Naive B cell (primary cell): Measurements from ENCODE around the gene FGFR3. TPM values are rescaled to one million over a fixed set of nuclear protein-coding genes. Genes with fewer than 3 reads are reported as not detected.
"Not testable (repeated sequence)": the region's sequence is repeated elsewhere in the genome, so short reads cannot be mapped to it uniquely, and the experiment has no call there.

Source experiments
- ATAC-seq, 2 donors: fragments of 150-1000 bp; cut with Tn5 transposase; 2 replicates each; pipeline ENCODE4 v1.10.0; 2021; ENCODE audit warnings: low read depth in 2 of 2, mild to moderate bottlenecking in 2 of 2, moderate library complexity in 2 of 2
- DNase-seq: peaks from one replicate; pipeline ENCODE4 v3.0.0; 2022
- H3K27ac Mint-ChIP-seq, 6 donors: one replicate each; pipeline ENCODE4 v1.8.0; 2020 to 2022; ENCODE audit warnings: mild to moderate bottlenecking in 6 of 6, mixed read lengths in 6 of 6, moderate library complexity in 5 of 6, inconsistent platforms in 2 of 6
- H3K27me3 Mint-ChIP-seq, 3 donors: one replicate each; pipeline ENCODE4 v1.8.0; 2021 to 2022; ENCODE audit warnings: mixed read lengths in 3 of 3, mild to moderate bottlenecking in 1 of 3
- H3K36me3 Mint-ChIP-seq, 2 donors: one replicate each; pipeline ENCODE4 v1.8.0; 2020 to 2022; ENCODE audit warnings: mixed read lengths in 2 of 2, inconsistent platforms in 1 of 2, mild to moderate bottlenecking in 1 of 2
- H3K4me1 Mint-ChIP-seq, 3 donors: one replicate each; pipeline ENCODE4 v1.8.0; 2020 to 2022; ENCODE audit warnings: mixed read lengths in 3 of 3, inconsistent platforms in 1 of 3, mild to moderate bottlenecking in 1 of 3, moderate library complexity in 1 of 3
- H3K4me3 Mint-ChIP-seq, 8 donors: one replicate each; pipeline ENCODE4 v1.8.0; 2020 to 2022; ENCODE audit warnings: mild to moderate bottlenecking in 8 of 8, mixed read lengths in 8 of 8, moderate library complexity in 8 of 8, inconsistent platforms in 2 of 8
- H3K9me3 Mint-ChIP-seq, 7 donors: one replicate each; pipeline ENCODE4 v1.8.0; 2020 to 2022; ENCODE audit warnings: mixed read lengths in 7 of 7, mild to moderate bottlenecking in 5 of 7, inconsistent platforms in 2 of 7, moderate library complexity in 1 of 7
- polyA plus RNA-seq, 6 donors: library from polyadenylated mRNA; unstranded; fragments of 300-500 nt; fragmentation: Illumina TruSeq; gene quantifications; one replicate each; pipeline ENCODE4 v1.2.3, GENCODE V29; 2021; ENCODE audit warnings: low read depth in 6 of 6

The FGFR3 gene
- polyA plus RNA-seq, 6 donors from 2014 or later = 0.07 TPM; not detected in 5

DNA sequence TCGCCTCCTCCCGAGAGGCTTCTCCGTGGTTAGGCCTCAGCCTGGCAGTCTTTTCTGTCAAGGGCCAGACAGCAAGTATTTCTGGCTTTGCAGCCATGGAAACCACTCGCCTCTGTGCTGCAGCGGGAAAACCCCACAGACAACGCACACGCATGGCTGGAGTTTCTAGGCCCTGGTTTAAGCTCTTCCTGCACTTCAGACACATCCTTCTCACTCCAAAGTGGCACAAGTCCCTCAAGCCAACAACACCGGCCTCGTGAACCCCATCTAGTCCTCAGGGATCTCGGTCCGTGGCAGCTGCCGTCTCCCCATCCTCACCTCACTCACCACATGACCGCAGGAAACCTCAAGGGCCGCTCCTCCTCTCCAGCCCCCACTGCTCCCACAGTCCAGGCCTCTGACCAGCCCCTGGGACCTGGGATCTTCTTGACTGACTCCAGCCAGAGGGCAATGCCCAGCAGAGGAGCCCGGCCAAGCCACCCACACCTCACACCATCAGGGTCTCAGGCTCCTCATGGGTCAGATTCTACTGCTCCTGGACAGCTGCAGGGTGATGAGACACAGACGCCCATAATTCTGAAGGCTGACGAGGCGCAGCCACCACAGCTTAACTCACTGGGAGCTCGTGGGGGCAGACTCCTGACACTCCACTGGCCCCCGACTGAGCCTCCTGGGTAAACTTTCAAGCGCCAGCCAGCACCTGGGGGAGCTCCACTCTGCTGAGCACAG is 41.1 kb downstream of the FGFR3 start:
- peak overlapping the region in 7 of 8 donors; percentile 48 to 73 (median 62) for H3K4me3 Mint-ChIP-seq
- DNase-seq = peak; percentile 44
- ATAC-seq = peak; percentile 91 to 92
- peaks cover 14 to 40% (median 37%) of the 10 kb centered on the region in 3 donors for H3K4me1 Mint-ChIP-seq
- H3K27me3 Mint-ChIP-seq = no peaks in the 10 kb centered on the region
- no peaks in the 10 kb centered on the region for H3K9me3 Mint-ChIP-seq
- peaks cover 9 to 18% of the 10 kb centered on the region in 2 donors for H3K36me3 Mint-ChIP-seq
- H3K27ac Mint-ChIP-seq = peak overlapping the region; percentile 84 to 99 (median 94)

DNA sequence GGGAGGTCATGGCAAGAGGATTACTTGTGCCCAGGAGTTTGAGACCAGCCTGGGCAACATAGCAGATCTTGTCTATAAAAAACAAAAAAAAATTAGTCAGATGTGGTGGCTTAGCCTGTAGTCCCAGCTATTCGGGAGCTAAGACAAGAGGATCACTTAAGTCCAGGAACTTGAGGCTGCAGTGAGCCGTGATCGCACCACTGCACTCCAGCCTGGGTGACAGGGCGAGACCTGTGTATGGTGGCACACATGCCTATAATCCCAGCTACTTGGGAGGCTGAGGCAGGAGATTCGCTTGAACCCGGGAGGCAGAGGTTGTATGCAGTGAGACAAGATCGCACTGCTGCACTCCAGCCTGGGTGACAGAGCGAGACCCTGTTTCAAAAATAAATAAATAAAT is 42.7 kb downstream of the FGFR3 start:
- Mint-ChIP-seq H3K4me3 (peak overlapping the region in 1 of 8 donors; percentile 21), H3K4me1 (peaks cover 10 to 30% (median 29%) of the 10 kb centered on the region in 3 donors), H3K27ac (peak overlapping the region in 5 of 6 donors; percentile 62 to 96 (median 90)), H3K36me3 (peaks cover 4 to 12% of the 10 kb centered on the region in 2 donors)
- DNase-seq, H3K9me3 Mint-ChIP-seq, H3K27me3 Mint-ChIP-seq, ATAC-seq: not testable (repeated sequence)

GRCh38 chr4:1836650-1837049 is 43.6 kb downstream of the FGFR3 start:
- DNase-seq = no peak
- H3K27me3 Mint-ChIP-seq = no peaks in the 10 kb centered on the region
- H3K9me3 Mint-ChIP-seq = no peaks in the 10 kb centered on the region
- H3K4me3 Mint-ChIP-seq = no peak overlapping the region
- peaks cover 10 to 29% (median 27%) of the 10 kb centered on the region in 3 donors for H3K4me1 Mint-ChIP-seq
- no peak for ATAC-seq
- H3K27ac Mint-ChIP-seq = peak overlapping the region in 3 of 6 donors; percentile 10 to 68 (median 47)
- H3K36me3 Mint-ChIP-seq = peaks cover 4 to 12% of the 10 kb centered on the region in 2 donors

DNA sequence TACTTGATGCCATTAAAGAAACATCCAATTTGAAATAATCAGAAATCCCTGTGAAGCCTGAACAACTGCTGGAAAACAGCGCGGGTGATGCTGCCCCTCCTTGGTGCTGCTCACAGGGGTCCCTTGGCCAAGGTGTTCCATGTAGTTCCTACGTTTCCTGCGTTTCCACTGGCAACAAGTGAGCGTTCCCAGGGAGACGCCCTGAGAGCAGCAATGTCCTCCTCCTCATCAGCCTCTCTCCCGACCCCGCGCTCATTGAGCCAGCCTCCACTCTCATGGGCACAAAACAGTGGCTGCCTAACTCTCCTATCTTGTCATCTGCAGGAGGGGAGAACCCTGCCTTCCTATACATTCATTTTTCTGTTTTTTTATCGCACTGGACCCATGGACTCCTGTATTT is 44.0 kb downstream of the FGFR3 start:
- H3K27me3 Mint-ChIP-seq = no peaks in the 10 kb centered on the region
- DNase-seq (no peak), ATAC-seq (no peak)
- H3K4me3 Mint-ChIP-seq = no peak overlapping the region
- H3K27ac Mint-ChIP-seq = peak overlapping the region in 2 of 6 donors; percentile 23 to 61
- no peaks in the 10 kb centered on the region for H3K9me3 Mint-ChIP-seq
- peaks cover 10 to 28% (median 25%) of the 10 kb centered on the region in 3 donors for H3K4me1 Mint-ChIP-seq
- peaks cover 4 to 12% of the 10 kb centered on the region in 2 donors for H3K36me3 Mint-ChIP-seq

- no peaks in the 10 kb centered on the region for H3K9me3 Mint-ChIP-seq
- H3K4me1 Mint-ChIP-seq = peaks cover 10 to 14% (median 10%) of the 10 kb centered on the region in 3 donors
- ATAC-seq = no peak
- H3K27me3 Mint-ChIP-seq = no peaks in the 10 kb centered on the region
- no peak overlapping the region for H3K4me3 Mint-ChIP-seq
- H3K27ac Mint-ChIP-seq = peak overlapping the region in 1 of 6 donors; percentile 26
- peaks cover 2 to 22% of the 10 kb centered on the region in 2 donors for H3K36me3 Mint-ChIP-seq
- DNase-seq = no peak
Measured at GRCh38 chr4:1839282-1839681, 46.2 kb downstream of the FGFR3 start.

DNA sequence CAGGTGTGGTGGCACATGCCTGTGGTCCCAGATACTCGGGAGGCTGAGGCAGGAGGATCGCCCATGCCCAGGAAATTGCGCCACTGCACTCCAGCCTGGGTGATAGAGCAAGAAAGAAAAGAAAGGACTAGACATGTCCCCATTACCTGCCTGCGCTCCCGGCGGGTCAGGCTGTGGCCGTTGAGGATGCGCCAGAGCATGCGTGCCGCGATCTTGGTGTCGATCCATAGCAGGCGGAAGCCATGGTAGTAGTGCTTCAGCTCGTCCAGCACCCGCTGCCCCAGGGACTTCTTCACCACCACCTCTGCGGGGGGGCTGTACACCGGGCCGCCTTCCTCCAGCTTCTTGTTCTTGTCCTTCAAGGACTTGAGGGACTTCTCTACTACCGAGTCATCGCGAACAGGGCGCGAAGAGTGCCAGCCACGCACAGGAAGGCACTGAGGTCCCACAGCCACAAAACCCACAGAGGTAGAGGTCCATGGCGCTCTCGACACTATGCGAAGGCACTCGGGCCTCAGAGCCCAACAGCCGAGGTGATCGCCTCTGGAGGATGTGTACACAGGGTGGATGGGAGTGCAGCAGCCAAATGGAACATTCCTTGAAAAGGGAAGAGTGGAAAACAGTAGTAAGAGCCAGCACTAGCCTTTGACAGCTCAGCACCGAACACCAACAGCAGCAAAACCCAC is 48.3 kb downstream of the FGFR3 start:
- Mint-ChIP-seq H3K4me1 (peaks cover 5 to 7% (median 6%) of the 10 kb centered on the region in 3 donors), H3K27me3 (no peaks in the 10 kb centered on the region), H3K9me3 (no peaks in the 10 kb centered on the region), H3K27ac (no peak overlapping the region), H3K4me3 (peak overlapping the region in 1 of 8 donors; percentile 44), H3K36me3 (peaks cover 0 to 19% of the 10 kb centered on the region in 2 donors)
- DNase-seq = no peak
- ATAC-seq = no peak

DNA sequence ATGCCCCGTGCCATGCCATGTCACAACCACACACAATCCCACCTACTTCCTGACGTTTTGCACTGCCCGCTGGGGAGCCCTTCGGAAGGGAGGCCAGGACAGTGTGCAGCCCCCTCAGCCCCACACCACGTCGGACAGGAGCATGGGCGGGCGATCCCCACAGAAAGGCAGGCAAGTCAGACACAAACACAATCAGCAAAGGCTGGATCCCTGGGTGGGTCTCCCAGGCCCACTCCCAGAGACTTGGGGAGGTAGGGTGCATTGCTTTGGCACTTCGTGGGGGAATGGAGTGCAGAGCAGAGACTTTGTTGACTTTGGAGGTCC is 48.8 kb downstream of the FGFR3 start:
- H3K4me1 Mint-ChIP-seq = peaks cover 8 to 10% (median 10%) of the 10 kb centered on the region in 3 donors
- H3K4me3 Mint-ChIP-seq = no peak overlapping the region
- H3K27ac Mint-ChIP-seq = no peak overlapping the region
- H3K36me3 Mint-ChIP-seq = peaks cover 0 to 19% of the 10 kb centered on the region in 2 donors
- no peak for ATAC-seq
- DNase-seq = no peak
- H3K27me3 Mint-ChIP-seq = no peaks in the 10 kb centered on the region
- no peaks in the 10 kb centered on the region for H3K9me3 Mint-ChIP-seq

- H3K36me3 Mint-ChIP-seq = peaks cover 0 to 19% of the 10 kb centered on the region in 2 donors
Measured at GRCh38 chr4:1842339-1842895, 49.3 kb downstream of the FGFR3 start.

DNA sequence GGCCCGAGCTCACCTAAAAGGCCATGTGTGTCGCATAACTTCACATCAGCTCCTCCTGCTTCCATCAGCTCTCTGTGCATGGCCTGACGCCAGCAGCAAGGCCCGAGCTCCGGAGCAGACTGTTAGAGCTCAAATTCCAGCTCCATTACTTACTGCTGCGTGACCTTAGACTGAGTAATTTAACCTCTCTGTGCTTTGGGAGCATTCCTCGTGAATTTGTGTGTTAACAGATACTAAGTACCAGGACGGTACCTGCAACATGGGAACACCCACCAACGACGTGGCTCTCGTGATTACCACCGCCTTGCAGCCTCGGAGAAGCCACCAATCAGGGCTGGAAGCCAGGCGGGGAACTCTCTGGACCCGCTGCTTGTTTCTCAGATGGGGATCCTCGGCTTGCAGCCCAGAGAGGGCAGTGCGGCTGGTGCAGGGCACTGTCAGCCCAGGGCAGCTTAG is 49.9 kb downstream of the FGFR3 start:
- Mint-ChIP-seq H3K4me3 (no peak overlapping the region), H3K9me3 (no peaks in the 10 kb centered on the region), H3K4me1 (peaks cover 8 to 14% (median 10%) of the 10 kb centered on the region in 3 donors), H3K27ac (no peak overlapping the region), H3K36me3 (peaks cover 0 to 19% of the 10 kb centered on the region in 2 donors), H3K27me3 (no peaks in the 10 kb centered on the region)
- DNase-seq = no peak
- ATAC-seq = no peak

More at GRCh38 chr4:1842339-1842895, 49.3 kb downstream of the FGFR3 start:
- ATAC-seq (no peak), DNase-seq (no peak)
- H3K4me1 Mint-ChIP-seq = peaks cover 8 to 14% (median 10%) of the 10 kb centered on the region in 3 donors
- H3K9me3 Mint-ChIP-seq = no peaks in the 10 kb centered on the region
- H3K4me3 Mint-ChIP-seq = no peak overlapping the region
- no peaks in the 10 kb centered on the region for H3K27me3 Mint-ChIP-seq
- peak overlapping the region in 1 of 6 donors; percentile 24 for H3K27ac Mint-ChIP-seq

DNA sequence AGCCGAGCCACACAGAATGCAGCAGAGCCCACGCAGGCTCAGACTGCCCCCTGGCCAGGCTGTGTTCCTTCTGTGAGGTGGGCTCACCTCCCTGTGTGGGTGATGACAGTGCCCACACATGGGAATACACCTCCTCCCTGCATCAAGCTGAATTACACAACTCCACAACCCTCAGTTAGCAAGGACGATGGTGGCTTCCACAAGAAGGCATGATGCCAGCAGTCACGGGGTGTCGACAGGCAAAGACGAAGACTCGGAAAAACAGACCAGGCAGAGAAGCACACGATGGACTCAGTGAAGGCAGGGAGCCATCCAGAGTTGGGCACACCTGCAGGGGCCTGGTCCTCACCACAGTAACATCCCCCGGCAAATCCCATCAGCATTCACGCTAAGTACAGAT is 50.8 kb downstream of the FGFR3 start:
- peaks cover 8 to 14% (median 10%) of the 10 kb centered on the region in 3 donors for H3K4me1 Mint-ChIP-seq
- H3K36me3 Mint-ChIP-seq = peaks cover 0 to 18% of the 10 kb centered on the region in 2 donors
- DNase-seq (no peak), ATAC-seq (no peak)
- H3K9me3 Mint-ChIP-seq = no peaks in the 10 kb centered on the region
- H3K27me3 Mint-ChIP-seq = no peaks in the 10 kb centered on the region
- peak overlapping the region in 1 of 6 donors; percentile 56 for H3K27ac Mint-ChIP-seq
- no peak overlapping the region for H3K4me3 Mint-ChIP-seq

- not testable (repeated sequence) for H3K9me3 Mint-ChIP-seq, H3K4me3 Mint-ChIP-seq, H3K27me3 Mint-ChIP-seq, DNase-seq, ATAC-seq, H3K27ac Mint-ChIP-seq
- peaks cover 0 to 12% of the 10 kb centered on the region in 2 donors for H3K36me3 Mint-ChIP-seq
- peaks cover 8 to 10% (median 10%) of the 10 kb centered on the region in 3 donors for H3K4me1 Mint-ChIP-seq
Measured at GRCh38 chr4:1844618-1845017, 51.5 kb downstream of the FGFR3 start.

GRCh38 chr4:1846580-1846979 is 53.5 kb downstream of the FGFR3 start:
- Mint-ChIP-seq H3K36me3 (peaks cover 0 to 12% of the 10 kb centered on the region in 2 donors), H3K4me1 (peaks cover 10 to 11% (median 11%) of the 10 kb centered on the region in 3 donors), H3K27ac (peak overlapping the region in 3 of 6 donors; percentile 60 to 83 (median 82)), H3K9me3 (no peaks in the 10 kb centered on the region), H3K4me3 (no peak overlapping the region), H3K27me3 (no peaks in the 10 kb centered on the region)
- DNase-seq (no peak), ATAC-seq (peak; percentile 55 to 64)

- peaks cover 24 to 36% (median 32%) of the 10 kb centered on the region in 3 donors for H3K4me1 Mint-ChIP-seq
- peak overlapping the region in 1 of 8 donors; percentile 30 for H3K4me3 Mint-ChIP-seq
- no peaks in the 10 kb centered on the region for H3K9me3 Mint-ChIP-seq
- no peak overlapping the region for H3K27ac Mint-ChIP-seq
- ATAC-seq = no peak
- no peak for DNase-seq
- H3K36me3 Mint-ChIP-seq = no peaks in the 10 kb centered on the region
- no peaks in the 10 kb centered on the region for H3K27me3 Mint-ChIP-seq
Measured at GRCh38 chr4:1850276-1850675, 57.2 kb downstream of the FGFR3 start.
